IPS DF 19.7 (cell line): ENCODE measurements around the gene AGAP9.
"Not testable (repeated sequence)": the region's sequence is repeated elsewhere in the genome, so short reads cannot be mapped to it uniquely, and the experiment has no call there.

ENCODE experiments used
- DNase-seq: peaks from one replicate; pipeline ENCODE4 v3.0.0-alpha.2; 2013; ENCODE audit warnings: low read depth, low spot score

Gene AGAP9

GRCh38 chr10:47523475-47523874 lies at the start of gene AGAP9:
AGAP9 (minus strand) TSS chr10:47523638; CDS start chr10:47523526, 112 bp downstream.
- not testable (repeated sequence) for DNase-seq

- DNase-seq, result not testable (repeated sequence)
Measured at GRCh38 chr10:47571138-47571912, 47.9 kb upstream of the AGAP9 start.

GRCh38 chr10:47566757-47567156 lies 43.3 kb upstream of the AGAP9 start:
- DNase-seq, result not testable (repeated sequence)

- not testable (repeated sequence) for DNase-seq
Measured at GRCh38 chr10:47566108-47566699, 42.8 kb upstream of the AGAP9 start.

- not testable (repeated sequence) for DNase-seq
Measured at GRCh38 chr10:47565517-47565920, 42.1 kb upstream of the AGAP9 start.

GRCh38 chr10:47564953-47565352 lies 41.5 kb upstream of the AGAP9 start:
- DNase-seq, result not testable (repeated sequence)

GRCh38 chr10:47564318-47564717 lies 40.9 kb upstream of the AGAP9 start:
- DNase-seq, result not testable (repeated sequence)

- DNase-seq, result not testable (repeated sequence)
Measured at GRCh38 chr10:47560452-47560851, 37.0 kb upstream of the AGAP9 start.

- not testable (repeated sequence) for DNase-seq
Measured at GRCh38 chr10:47559718-47560308, 36.4 kb upstream of the AGAP9 start.

- DNase-seq, result not testable (repeated sequence)
Measured at GRCh38 chr10:47558109-47558508, 34.7 kb upstream of the AGAP9 start.

GRCh38 chr10:47557616-47558015 lies 34.2 kb upstream of the AGAP9 start:
- not testable (repeated sequence) for DNase-seq

- not testable (repeated sequence) for DNase-seq
Measured at GRCh38 chr10:47555334-47555733, 31.9 kb upstream of the AGAP9 start.

- DNase-seq, result not testable (repeated sequence)
Measured at GRCh38 chr10:47554552-47554951, 31.1 kb upstream of the AGAP9 start.

- DNase-seq, result not testable (repeated sequence)
Measured at GRCh38 chr10:47553860-47554247, 30.4 kb upstream of the AGAP9 start.

- DNase-seq, result not testable (repeated sequence)
Measured at GRCh38 chr10:47553214-47553859, 29.9 kb upstream of the AGAP9 start.

- DNase-seq, result not testable (repeated sequence)
Measured at GRCh38 chr10:47552719-47553118, 29.3 kb upstream of the AGAP9 start.

GRCh38 chr10:47547286-47547685 lies 23.8 kb upstream of the AGAP9 start:
- not testable (repeated sequence) for DNase-seq

GRCh38 chr10:47536430-47536829 lies 13.0 kb upstream of the AGAP9 start:
- DNase-seq, result not testable (repeated sequence)

GRCh38 chr10:47502313-47502712 lies 21.1 kb downstream of the AGAP9 start:
- not testable (repeated sequence) for DNase-seq

- not testable (repeated sequence) for DNase-seq
Measured at GRCh38 chr10:47494226-47494625, 29.2 kb downstream of the AGAP9 start.

- not testable (repeated sequence) for DNase-seq
Measured at GRCh38 chr10:47491600-47491999, 31.8 kb downstream of the AGAP9 start, which contains the start of gene FAM25G. FAM25G (minus strand) TSS chr10:47491700; CDS start chr10:47491674, 26 bp downstream.

- not testable (repeated sequence) for DNase-seq
Measured at GRCh38 chr10:47489630-47490029, 33.8 kb downstream of the AGAP9 start.
